Neural progenitor cell (in vitro differentiated cells): Measurements from ENCODE around the gene UBXN2A.

ENCODE experiments used
- EZH2phosphoT487 ChIP-seq: fragments of 200-600 bp; sonication (generic); IDR thresholded peaks from 2 replicates; pipeline ENCODE4 v1.6.1; 2017; ENCODE audit warnings: antibody characterized with exemption
- TF ChIP-seq, protein P1 (sequence below): fragments of 200-600 bp; sonication (generic); IDR thresholded peaks from 2 replicates; pipeline ENCODE4 v1.5.1; 2017; ENCODE audit warnings: antibody characterized with exemption, mild to moderate bottlenecking

DNA sequence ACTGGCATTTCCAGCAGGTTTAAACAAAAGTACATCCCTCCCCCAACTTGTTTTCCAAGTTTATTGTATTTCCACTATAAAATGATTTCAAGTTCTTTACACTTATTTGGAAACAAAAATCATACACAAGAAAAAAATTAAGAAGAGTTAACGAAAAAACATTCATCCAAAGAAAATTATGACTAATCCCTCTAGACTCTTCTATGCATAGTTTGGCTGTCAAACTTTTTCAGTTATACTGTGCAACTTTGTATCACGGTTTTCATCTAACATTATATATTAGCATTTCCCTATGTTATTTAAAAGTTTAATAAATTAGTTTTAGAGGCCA lies 106.3 kb downstream of the UBXN2A start:
- TF ChIP-seq, protein P1, sequence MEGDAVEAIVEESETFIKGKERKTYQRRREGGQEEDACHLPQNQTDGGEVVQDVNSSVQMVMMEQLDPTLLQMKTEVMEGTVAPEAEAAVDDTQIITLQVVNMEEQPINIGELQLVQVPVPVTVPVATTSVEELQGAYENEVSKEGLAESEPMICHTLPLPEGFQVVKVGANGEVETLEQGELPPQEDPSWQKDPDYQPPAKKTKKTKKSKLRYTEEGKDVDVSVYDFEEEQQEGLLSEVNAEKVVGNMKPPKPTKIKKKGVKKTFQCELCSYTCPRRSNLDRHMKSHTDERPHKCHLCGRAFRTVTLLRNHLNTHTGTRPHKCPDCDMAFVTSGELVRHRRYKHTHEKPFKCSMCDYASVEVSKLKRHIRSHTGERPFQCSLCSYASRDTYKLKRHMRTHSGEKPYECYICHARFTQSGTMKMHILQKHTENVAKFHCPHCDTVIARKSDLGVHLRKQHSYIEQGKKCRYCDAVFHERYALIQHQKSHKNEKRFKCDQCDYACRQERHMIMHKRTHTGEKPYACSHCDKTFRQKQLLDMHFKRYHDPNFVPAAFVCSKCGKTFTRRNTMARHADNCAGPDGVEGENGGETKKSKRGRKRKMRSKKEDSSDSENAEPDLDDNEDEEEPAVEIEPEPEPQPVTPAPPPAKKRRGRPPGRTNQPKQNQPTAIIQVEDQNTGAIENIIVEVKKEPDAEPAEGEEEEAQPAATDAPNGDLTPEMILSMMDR, result no peak
- TF ChIP-seq EZH2phosphoT487, result no peak
